K562 (cell line): ENCODE results near the gene ACLY. TPM values are rescaled to one million over a fixed set of nuclear protein-coding genes. Genes with fewer than 3 reads are reported as not detected.
A peak's percentile ranks its signal among the peaks of the same experiment; 100 is the strongest.

Source experiments
- CCNT2 ChIP-seq: IDR thresholded peaks from 2 replicates; pipeline ENCODE4 v1.6.1; 2011; ENCODE audit warnings: borderline replicate concordance, low read depth, mild to moderate bottlenecking, moderate library complexity, mixed read lengths, low read length; ENCODE audit not compliant: insufficient read length; ENCODE audit errors: extremely low read depth
- CHD2 ChIP-seq: IDR thresholded peaks from 2 replicates; pipeline ENCODE4 v1.6.1; 2011; ENCODE audit warnings: low read depth, low read length
- FOXM1 ChIP-seq, 2 experiments: fragments of 450-650 bp in 1 of 2; sonication (generic) in 1 of 2; formaldehyde crosslinking in 1 of 2; IDR thresholded peaks; 2 replicates each; pipeline versions ENCODE4 v1.6.1 to v1.9.0; 2017 to 2022; ENCODE audit warnings: low read depth in 2 of 2, mild to moderate bottlenecking in 2 of 2, missing genetic modification reagents in 1 of 2, moderate library complexity in 1 of 2
- MAFK ChIP-seq: IDR thresholded peaks from 2 replicates; pipeline ENCODE4 v1.6.1; 2011; ENCODE audit warnings: low read length, improper control_type of control experiment
- MED1 ChIP-seq: sonication (generic); formaldehyde crosslinking; IDR thresholded peaks from 2 replicates; pipeline ENCODE4 v1.8.1; 2023; ENCODE audit warnings: missing genetic modification reagents, borderline replicate concordance
- RREB1 ChIP-seq: fragments of 250-450 bp; sonication (Bioruptor Pico); IDR thresholded peaks from 2 replicates; pipeline ENCODE4 v1.4.0; 2020
- U2AF1 ChIP-seq: fragments of 200-400 bp; formaldehyde crosslinking; optimal IDR thresholded peaks from 2 replicates; pipeline ENCODE3; 2017; ENCODE audit warnings: mild to moderate bottlenecking, low read depth, low read length, moderate library complexity
- ZBTB11 ChIP-seq, 3 experiments: fragments of 200-800 bp in 1 of 3; fragments of 250-450 bp in 1 of 3; fragments of 450-650 bp in 1 of 3; sonication (Bioruptor Pico) in 1 of 3; sonication (Bioruptor generic) in 1 of 3; formaldehyde crosslinking in 1 of 3; IDR thresholded peaks; 2 replicates each; pipeline versions ENCODE4 v1.6.1 to v1.8.0; 2016 to 2022; ENCODE audit warnings: mild to moderate bottlenecking in 2 of 3, missing genetic modification characterization in 2 of 3, missing compliant biosample characterization in 1 of 3, moderate library complexity in 1 of 3
- ZFX ChIP-seq: sonication (generic); formaldehyde crosslinking; IDR thresholded peaks from 2 replicates; pipeline ENCODE4 v1.8.0; 2022; ENCODE audit warnings: mild to moderate bottlenecking, missing genetic modification reagents, moderate library complexity
- ZNF511 ChIP-seq: sonication (generic); formaldehyde crosslinking; IDR thresholded peaks from 2 replicates; pipeline ENCODE4 v1.8.0; 2022; ENCODE audit warnings: mild to moderate bottlenecking, missing genetic modification reagents
- ZNF695 ChIP-seq: fragments of 450-650 bp; formaldehyde crosslinking; IDR thresholded peaks from 2 replicates; pipeline ENCODE4 v1.4.0; 2020; ENCODE audit warnings: mild to moderate bottlenecking, moderate library complexity
- polyA plus RNA-seq, 8 experiments: library from polyadenylated mRNA; depleted of rRNA in 4 of 8; stranded (reverse) in 5 of 8; unstranded in 3 of 8; fragments of >200 nt; fragmentation: Nextera tagmentation in 2 of 8; fragmentation: Illumina TruSeq in 1 of 8; extraction: Ambion mirVana in 2 of 8; extraction: Trizol in 1 of 8; gene quantifications; 2 replicates each; pipeline versions ENCODE4 v1.2.1 to v1.2.3, GENCODE V29; 2011 to 2014; ENCODE audit warnings: inconsistent platforms in 1 of 8, missing spikeins in 1 of 8
- total RNA-seq, 7 experiments: library from RNA; depleted of rRNA in 6 of 7; stranded (reverse); fragments of >200 nt in 6 of 7; fragmentation: Illumina TruSeq in 2 of 7; extraction: Trizol in 2 of 7; gene quantifications; 2 replicates each; pipeline versions ENCODE4 v1.2.1 to v1.2.3, GENCODE V29; 2011 to 2021; ENCODE audit warnings: low replicate concordance in 1 of 7
- TF ChIP-seq, protein P1 (sequence below): fragments of 250-450 bp; sonication (Bioruptor Pico); IDR thresholded peaks from 2 replicates; pipeline ENCODE4 v1.5.0; 2021; ENCODE audit warnings: mild to moderate bottlenecking, borderline replicate concordance
- TF ChIP-seq, protein P2 (sequence below): sonication (generic); formaldehyde crosslinking; IDR thresholded peaks from 2 replicates; pipeline ENCODE4 v1.9.0; 2022; ENCODE audit warnings: mild to moderate bottlenecking, missing genetic modification reagents

Gene ACLY
- total and polyA plus RNA-seq, 9 of the 15 experiments (the other 6 are each of a cell fraction or from before 2014, with no cell fraction given): 42.9 to 280 (median 125) TPM

- TF ChIP-seq ZBTB11 (CRISPR knock-in tag; IDR thresholded peaks at IDR 0.05) (0 out of 6 replicates have a peak, but pooled peaks of 1 of the 3 experiments have one; percentile 3), CCNT2 (peak; percentile 52), MAFK (no peak), ZFX (peak; percentile 68), FOXM1 (IDR thresholded peaks at IDR 0.05; ENCODE audit: low read depth) (no peak), FOXM1 (CRISPR knock-in tag; IDR thresholded peaks at IDR 0.05; ENCODE audit: low read depth) (no peak), ZNF695 (CRISPR knock-in tag) (no peak), U2AF1 (no peak), ZNF511 (CRISPR knock-in tag) (0 out of 2 replicates have a peak, but pooled peaks have one; percentile 53), MED1 (no peak), RREB1 (CRISPR knock-in tag) (no peak), CHD2 (peak; percentile 98)
- TF ChIP-seq, protein P1, sequence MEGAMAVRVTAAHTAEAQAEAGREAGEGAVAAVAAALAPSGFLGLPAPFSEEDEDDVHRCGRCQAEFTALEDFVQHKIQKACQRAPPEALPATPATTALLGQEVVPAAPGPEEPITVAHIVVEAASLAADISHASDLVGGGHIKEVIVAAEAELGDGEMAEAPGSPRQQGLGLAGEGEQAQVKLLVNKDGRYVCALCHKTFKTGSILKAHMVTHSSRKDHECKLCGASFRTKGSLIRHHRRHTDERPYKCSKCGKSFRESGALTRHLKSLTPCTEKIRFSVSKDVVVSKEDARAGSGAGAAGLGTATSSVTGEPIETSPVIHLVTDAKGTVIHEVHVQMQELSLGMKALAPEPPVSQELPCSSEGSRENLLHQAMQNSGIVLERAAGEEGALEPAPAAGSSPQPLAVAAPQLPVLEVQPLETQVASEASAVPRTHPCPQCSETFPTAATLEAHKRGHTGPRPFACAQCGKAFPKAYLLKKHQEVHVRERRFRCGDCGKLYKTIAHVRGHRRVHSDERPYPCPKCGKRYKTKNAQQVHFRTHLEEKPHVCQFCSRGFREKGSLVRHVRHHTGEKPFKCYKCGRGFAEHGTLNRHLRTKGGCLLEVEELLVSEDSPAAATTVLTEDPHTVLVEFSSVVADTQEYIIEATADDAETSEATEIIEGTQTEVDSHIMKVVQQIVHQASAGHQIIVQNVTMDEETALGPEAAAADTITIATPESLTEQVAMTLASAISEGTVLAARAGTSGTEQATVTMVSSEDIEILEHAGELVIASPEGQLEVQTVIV (CRISPR knock-in tag): no peak
- TF ChIP-seq, protein P2, sequence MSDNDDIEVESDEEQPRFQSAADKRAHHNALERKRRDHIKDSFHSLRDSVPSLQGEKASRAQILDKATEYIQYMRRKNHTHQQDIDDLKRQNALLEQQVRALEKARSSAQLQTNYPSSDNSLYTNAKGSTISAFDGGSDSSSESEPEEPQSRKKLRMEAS: peak; percentile 61
These were observed 47.9 kb upstream of the ACLY start, which contains the start of gene CNP (continued) for GRCh38 chr17:41966463-41967140.
